Measurements from ENCODE around the gene MED13L. TPM values are rescaled to one million over a fixed set of nuclear protein-coding genes. Genes with fewer than 3 reads are reported as not detected.

Gene MED13L
- total and polyA plus RNA-seq, 11 donors, result 12.2 to 84.1 (median 60.2) TPM

GRCh38 chr12:116274551-116275375 is 2.7 kb downstream of the MED13L start:
- no peaks in the 10 kb centered on the region for H3K36me3 ChIP-seq
- no peak for DNase-seq
- ATAC-seq, result no peak
- 44 to 51% (median 48%) methylated on average over 5 of the region's 5 CpGs for WGBS, 4 donors
- no peaks in the 10 kb centered on the region for H3K9me3 ChIP-seq
- peaks cover 0 to 52% (median 38%) of the 10 kb centered on the region in 12 donors for H3K4me1 ChIP-seq
- intact Hi-C loops (cut with DNase I), result loop anchor here in 9 of 10 donors (5.0 to 10.0 kb wide), 10 partner anchors 37 to 418 kb away; no protein-coding TSS in a partner anchor
- TF ChIP-seq CTCF (IDR thresholded peaks at IDR 0.05) (no peak), POLR2A (IDR thresholded peaks at IDR 0.05) (no peak)
- no peaks in the 10 kb centered on the region for H3K27me3 ChIP-seq
- peak overlapping the region in 9 of 12 donors; percentile 78 to 95 (median 89) for H3K4me3 ChIP-seq
- no peak overlapping the region for H3K27ac ChIP-seq

DNA sequence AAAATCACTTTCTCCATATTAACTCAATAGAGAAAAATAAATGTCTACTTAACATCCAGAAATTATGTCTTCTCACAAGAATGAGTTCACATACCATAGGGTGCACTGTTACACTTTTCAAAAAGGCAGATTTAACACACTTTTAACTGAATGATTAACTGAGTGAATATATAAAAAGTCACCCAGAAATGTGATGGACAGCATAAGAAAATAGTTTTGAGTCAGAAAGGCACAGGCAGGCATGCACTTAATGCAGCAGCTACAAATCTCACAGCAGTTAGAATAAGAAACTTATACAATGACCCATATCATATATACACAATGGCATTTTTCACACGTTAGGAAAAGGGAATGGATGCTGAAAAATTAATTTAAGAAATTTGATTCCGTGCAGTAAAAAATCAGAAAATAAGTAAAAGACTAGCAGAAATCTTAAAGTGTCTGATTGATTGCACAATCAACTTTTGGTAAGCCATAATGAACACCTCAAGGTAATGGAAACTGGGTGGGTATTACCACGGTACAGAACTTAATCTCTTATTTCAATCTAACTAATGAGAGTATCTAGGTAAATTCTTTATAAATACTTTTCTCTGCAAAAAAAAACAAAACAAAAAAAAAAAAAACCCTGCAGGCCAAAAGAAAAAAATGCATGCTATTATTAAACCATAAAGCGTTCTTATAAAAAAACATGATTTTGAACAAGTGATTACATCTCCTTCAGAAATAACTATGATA is 3.5 kb downstream of the MED13L start:
- 57 to 66% (median 59%) methylated on average over 4 of the region's 4 CpGs for WGBS, 4 donors
- intact Hi-C loops (cut with DNase I), result loop anchor here in 4 of 10 donors (2.0 to 10.0 kb wide), 4 partner anchors 37 to 411 kb away; no protein-coding TSS in a partner anchor
- peak overlapping the region in 1 of 12 donors; percentile 90 for H3K4me3 ChIP-seq

DNA sequence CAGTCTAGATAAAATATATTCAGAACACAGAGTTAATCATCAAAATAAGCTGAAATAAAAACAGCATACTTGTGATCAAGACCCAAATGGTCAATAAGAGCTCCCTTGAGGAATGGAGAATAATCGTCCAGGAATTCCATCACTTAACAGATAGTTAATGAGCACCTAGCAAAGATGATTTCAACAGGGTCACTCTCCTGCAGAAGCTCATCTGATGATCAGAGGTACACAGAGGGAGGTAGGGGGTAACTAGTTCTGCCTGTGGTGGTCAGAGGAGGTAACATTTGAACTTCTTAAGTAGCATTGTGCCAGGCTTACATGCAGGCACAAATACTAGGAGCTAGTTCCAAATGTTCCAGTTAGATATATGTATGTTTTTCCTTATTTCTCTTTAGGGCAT is 9.5 kb downstream of the MED13L start:
- TF ChIP-seq POLR2A (IDR thresholded peaks at IDR 0.05) (no peak), CTCF (IDR thresholded peaks at IDR 0.05) (no peak)
- WGBS, 4 donors, result 11 to 33% (median 18%) methylated on average over 1 of the region's 1 CpG
- intact Hi-C loops (cut with DNase I), result no loop called here
- Histone ChIP-seq H3K4me3 (no peak overlapping the region), H3K4me1 (peaks cover 3 to 77% (median 59%) of the 10 kb centered on the region in 12 donors), H3K36me3 (no peaks in the 10 kb centered on the region), H3K27me3 (no peaks in the 10 kb centered on the region), H3K27ac (no peak overlapping the region), H3K9me3 (no peaks in the 10 kb centered on the region)
- DNase-seq (no peak), ATAC-seq (no peak)

More for the DNA sequence above, 3.5 kb downstream of the MED13L start:
- Histone ChIP-seq H3K27me3 (no peaks in the 10 kb centered on the region), H3K4me1 (peaks cover 0 to 56% (median 38%) of the 10 kb centered on the region in 12 donors), H3K27ac (no peak overlapping the region), H3K36me3 (no peaks in the 10 kb centered on the region), H3K9me3 (no peaks in the 10 kb centered on the region)
- no peak for DNase-seq
- TF ChIP-seq CTCF (IDR thresholded peaks at IDR 0.05), result peak in 1 of 12 donors; percentile 18
- TF ChIP-seq POLR2A (IDR thresholded peaks at IDR 0.05), result no peak
- no peak for ATAC-seq

All from heart left ventricle (tissue), 16 donors.